Parathyroid adenoma (tissue), 2 donors: ENCODE results near the gene CATSPER3.

ENCODE experiments used
- H2AFZ ChIP-seq: fragments of 300-600 bp; sonication (generic); one replicate; pipeline ENCODE4 v1.7.0; 2017; ENCODE audit warnings: antibody characterized with exemption, mild to moderate bottlenecking
- H3K27ac ChIP-seq: fragments of 300-600 bp; sonication (generic); one replicate; pipeline ENCODE4 v1.7.0; 2017
- H3K27me3 ChIP-seq: fragments of 300-600 bp; sonication (generic); one replicate; pipeline ENCODE4 v1.7.0; 2017; ENCODE audit warnings: low read length; ENCODE audit not compliant: control insufficient read depth, insufficient read depth
- H3K36me3 ChIP-seq: fragments of 300-600 bp; sonication (generic); one replicate; pipeline ENCODE4 v1.7.0; 2017; ENCODE audit warnings: low read length; ENCODE audit not compliant: control insufficient read depth, insufficient read depth
- H3K4me1 ChIP-seq: fragments of 300-600 bp; sonication (generic); one replicate; pipeline ENCODE4 v1.7.0; 2017; ENCODE audit warnings: control low read depth
- H3K4me2 ChIP-seq: fragments of 300-600 bp; sonication (generic); one replicate; pipeline ENCODE4 v1.7.0; 2017; ENCODE audit warnings: low read length
- H3K4me3 ChIP-seq: fragments of 300-600 bp; sonication (generic); one replicate; pipeline ENCODE4 v1.7.0; 2017; ENCODE audit warnings: low read depth, low read length
- H3K79me2 ChIP-seq: fragments of 300-600 bp; sonication (generic); one replicate; pipeline ENCODE4 v1.7.0; 2017; ENCODE audit warnings: control low read depth
- H3K9ac ChIP-seq: fragments of 300-600 bp; sonication (generic); one replicate; pipeline ENCODE4 v1.7.0; 2017; ENCODE audit warnings: mild to moderate bottlenecking
- H3K9me3 ChIP-seq: fragments of 300-600 bp; sonication (generic); one replicate; pipeline ENCODE4 v1.7.0; 2017; ENCODE audit warnings: low read length; ENCODE audit not compliant: control insufficient read depth
- TF ChIP-seq, protein P1 (sequence below): fragments of 300-600 bp; sonication (generic); IDR thresholded peaks from one replicate; pipeline ENCODE4 v1.7.0; 2017; ENCODE audit warnings: antibody characterized with exemption, mild to moderate bottlenecking
- donor health status: primary hyperparathyroidism.

Gene CATSPER3

GRCh38 chr5:135012033-135012588, 44.4 kb downstream of the CATSPER3 start:
- no peaks in the 10 kb centered on the region for H3K36me3 ChIP-seq
- no peak overlapping the region for H2AFZ ChIP-seq
- no peaks in the 10 kb centered on the region for H3K4me1 ChIP-seq
- H3K79me2 ChIP-seq = no peaks in the 10 kb centered on the region
- H3K27ac ChIP-seq = no peak overlapping the region
- H3K4me3 ChIP-seq = no peak overlapping the region
- no peak overlapping the region for H3K4me2 ChIP-seq
- no peaks in the 10 kb centered on the region for H3K9me3 ChIP-seq
- TF ChIP-seq, protein P1, sequence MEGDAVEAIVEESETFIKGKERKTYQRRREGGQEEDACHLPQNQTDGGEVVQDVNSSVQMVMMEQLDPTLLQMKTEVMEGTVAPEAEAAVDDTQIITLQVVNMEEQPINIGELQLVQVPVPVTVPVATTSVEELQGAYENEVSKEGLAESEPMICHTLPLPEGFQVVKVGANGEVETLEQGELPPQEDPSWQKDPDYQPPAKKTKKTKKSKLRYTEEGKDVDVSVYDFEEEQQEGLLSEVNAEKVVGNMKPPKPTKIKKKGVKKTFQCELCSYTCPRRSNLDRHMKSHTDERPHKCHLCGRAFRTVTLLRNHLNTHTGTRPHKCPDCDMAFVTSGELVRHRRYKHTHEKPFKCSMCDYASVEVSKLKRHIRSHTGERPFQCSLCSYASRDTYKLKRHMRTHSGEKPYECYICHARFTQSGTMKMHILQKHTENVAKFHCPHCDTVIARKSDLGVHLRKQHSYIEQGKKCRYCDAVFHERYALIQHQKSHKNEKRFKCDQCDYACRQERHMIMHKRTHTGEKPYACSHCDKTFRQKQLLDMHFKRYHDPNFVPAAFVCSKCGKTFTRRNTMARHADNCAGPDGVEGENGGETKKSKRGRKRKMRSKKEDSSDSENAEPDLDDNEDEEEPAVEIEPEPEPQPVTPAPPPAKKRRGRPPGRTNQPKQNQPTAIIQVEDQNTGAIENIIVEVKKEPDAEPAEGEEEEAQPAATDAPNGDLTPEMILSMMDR = no peak
- no peaks in the 10 kb centered on the region for H3K27me3 ChIP-seq
- no peak overlapping the region for H3K9ac ChIP-seq

DNA sequence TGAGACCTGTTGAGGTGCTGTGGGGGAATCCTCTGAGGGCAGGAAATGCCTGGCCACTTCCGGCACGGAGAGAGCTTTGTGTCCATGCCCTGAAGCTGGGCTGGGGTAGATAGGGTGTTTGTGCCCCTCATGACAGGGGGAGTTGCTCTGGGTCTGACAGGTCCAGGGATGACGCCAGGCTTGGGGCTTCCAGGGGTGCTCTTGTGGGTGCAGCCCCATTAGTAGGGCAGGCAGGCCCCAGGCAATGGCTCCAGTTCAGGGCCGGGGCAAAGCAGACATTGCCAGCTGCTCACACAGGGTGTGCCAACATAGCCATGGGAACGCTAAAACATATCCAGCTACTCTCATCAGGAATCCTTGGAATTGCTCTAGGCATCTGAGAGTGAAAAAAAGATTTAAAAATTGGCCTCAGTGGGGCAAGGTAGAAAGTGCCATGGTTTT, 45.3 kb downstream of the CATSPER3 start:
- H3K4me2 ChIP-seq = no peak overlapping the region
- no peaks in the 10 kb centered on the region for H3K4me1 ChIP-seq
- no peaks in the 10 kb centered on the region for H3K79me2 ChIP-seq
- TF ChIP-seq, protein P1 = no peak
- no peaks in the 10 kb centered on the region for H3K36me3 ChIP-seq
- H3K4me3 ChIP-seq = no peak overlapping the region
- H2AFZ ChIP-seq = no peak overlapping the region
- H3K27me3 ChIP-seq = no peaks in the 10 kb centered on the region
- H3K9me3 ChIP-seq = no peaks in the 10 kb centered on the region
- H3K9ac ChIP-seq = no peak overlapping the region
- H3K27ac ChIP-seq = no peak overlapping the region

GRCh38 chr5:135013445-135013844, 45.7 kb downstream of the CATSPER3 start:
- Histone ChIP-seq H3K9me3 (no peaks in the 10 kb centered on the region), H3K9ac (no peak overlapping the region), H3K36me3 (no peaks in the 10 kb centered on the region), H3K4me1 (no peaks in the 10 kb centered on the region), H3K27me3 (no peaks in the 10 kb centered on the region), H3K27ac (no peak overlapping the region), H3K79me2 (no peaks in the 10 kb centered on the region), H3K4me3 (no peak overlapping the region), H3K4me2 (no peak overlapping the region), H2AFZ (no peak overlapping the region)
- TF ChIP-seq, protein P1 = no peak

GRCh38 chr5:135013947-135014570, 46.4 kb downstream of the CATSPER3 start:
- Histone ChIP-seq H3K36me3 (no peaks in the 10 kb centered on the region), H3K27ac (no peak overlapping the region), H3K79me2 (no peaks in the 10 kb centered on the region), H3K4me2 (no peak overlapping the region), H3K9ac (no peak overlapping the region), H3K4me3 (no peak overlapping the region), H3K27me3 (no peaks in the 10 kb centered on the region), H2AFZ (no peak overlapping the region), H3K9me3 (no peaks in the 10 kb centered on the region), H3K4me1 (no peaks in the 10 kb centered on the region)
- TF ChIP-seq, protein P1 = no peak

DNA sequence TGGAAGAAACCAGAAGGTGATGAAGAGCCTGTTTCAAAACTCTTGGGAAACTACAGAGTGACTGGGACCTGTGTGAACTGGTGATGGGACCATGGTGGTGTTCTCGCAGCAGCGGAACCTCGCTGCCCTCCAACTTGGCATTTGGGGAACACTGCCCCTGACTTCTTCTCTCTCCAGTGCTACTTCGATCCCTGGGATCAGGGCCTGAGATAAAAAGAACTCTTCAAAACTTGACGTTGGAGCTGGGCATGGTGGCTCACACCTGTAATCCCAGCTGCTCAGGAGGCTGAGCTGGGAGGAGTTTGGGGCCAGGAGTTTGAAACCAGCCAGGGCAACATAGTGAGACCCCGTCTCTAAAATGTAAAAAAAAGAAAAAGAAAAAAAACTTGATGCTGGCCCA, 48.2 kb downstream of the CATSPER3 start:
- no peaks in the 10 kb centered on the region for H3K36me3 ChIP-seq
- no peak overlapping the region for H3K9ac ChIP-seq
- no peak overlapping the region for H3K4me2 ChIP-seq
- H3K79me2 ChIP-seq = no peaks in the 10 kb centered on the region
- TF ChIP-seq, protein P1 = no peak
- H3K27ac ChIP-seq = no peak overlapping the region
- H2AFZ ChIP-seq = no peak overlapping the region
- no peaks in the 10 kb centered on the region for H3K4me1 ChIP-seq
- no peaks in the 10 kb centered on the region for H3K9me3 ChIP-seq
- no peaks in the 10 kb centered on the region for H3K27me3 ChIP-seq
- H3K4me3 ChIP-seq = no peak overlapping the region
